Stimulated activated naive B cell treated with anti-CD40 and anti-IgM and Interleukin-4, amounts not matched to agents 10 μg/mL and 1 μg/mL and 100 μg/mL, for 72 hours (primary cell): ENCODE data around the gene ADRM1.

ENCODE experiments used
- ATAC-seq, 2 donors: fragments of 150-1000 bp; cut with Tn5 transposase; replicated peaks; 2 replicates each; pipeline ENCODE4 v1.10.0; 2021; ENCODE audit warnings: moderate library complexity in 1 of 2
- DNase-seq: peaks from one replicate; pipeline ENCODE4 v3.0.0; 2021
- H3K27ac Mint-ChIP-seq: one replicate; pipeline ENCODE4 v1.8.0; 2022; ENCODE audit warnings: mild to moderate bottlenecking, mixed read lengths
- H3K27me3 Mint-ChIP-seq, 2 donors: one replicate each; pipeline ENCODE4 v1.8.0; 2022; ENCODE audit warnings: mixed read lengths in 2 of 2
- H3K36me3 Mint-ChIP-seq, 2 donors: one replicate each; pipeline ENCODE4 v1.8.0; 2022; ENCODE audit warnings: mixed read lengths in 2 of 2, mild to moderate bottlenecking in 1 of 2
- H3K4me1 Mint-ChIP-seq, 2 donors: one replicate each; pipeline ENCODE4 v1.8.0; 2022; ENCODE audit warnings: mixed read lengths in 2 of 2, mild to moderate bottlenecking in 1 of 2
- H3K4me3 Mint-ChIP-seq, 2 donors: one replicate each; pipeline ENCODE4 v1.8.0; 2022; ENCODE audit warnings: mild to moderate bottlenecking in 2 of 2, mixed read lengths in 2 of 2, moderate library complexity in 1 of 2
- H3K9me3 Mint-ChIP-seq, 2 donors: one replicate each; pipeline ENCODE4 v1.8.0; 2022; ENCODE audit warnings: mixed read lengths in 2 of 2, mild to moderate bottlenecking in 1 of 2

Gene ADRM1

GRCh38 chr20:62325172-62325905 is 22.5 kb downstream of the ADRM1 start:
- Mint-ChIP-seq H3K4me1 (peaks cover 0 to 4% of the 10 kb centered on the region in 2 donors), H3K27me3 (no peaks in the 10 kb centered on the region), H3K4me3 (no peak overlapping the region), H3K36me3 (peaks cover 22 to 31% of the 10 kb centered on the region in 2 donors), H3K9me3 (peaks cover 0 to 3% of the 10 kb centered on the region in 2 donors), H3K27ac (no peak overlapping the region)
- ATAC-seq (no peak), DNase-seq (no peak)

GRCh38 chr20:62326559-62326958 is 23.8 kb downstream of the ADRM1 start:
- H3K36me3 Mint-ChIP-seq = peaks cover 20 to 26% of the 10 kb centered on the region in 2 donors
- ATAC-seq = no peak
- H3K27ac Mint-ChIP-seq = no peak overlapping the region
- H3K27me3 Mint-ChIP-seq = no peaks in the 10 kb centered on the region
- DNase-seq = no peak
- no peaks in the 10 kb centered on the region for H3K9me3 Mint-ChIP-seq
- H3K4me1 Mint-ChIP-seq = no peaks in the 10 kb centered on the region
- no peak overlapping the region for H3K4me3 Mint-ChIP-seq

- Mint-ChIP-seq H3K4me3 (no peak overlapping the region), H3K9me3 (no peaks in the 10 kb centered on the region), H3K36me3 (peaks cover 20 to 26% of the 10 kb centered on the region in 2 donors), H3K4me1 (no peaks in the 10 kb centered on the region), H3K27me3 (no peaks in the 10 kb centered on the region), H3K27ac (no peak overlapping the region)
- DNase-seq (no peak), ATAC-seq (no peak)
Observed at GRCh38 chr20:62326959-62327725, 24.3 kb downstream of the ADRM1 start.

GRCh38 chr20:62327726-62328495 is 25.1 kb downstream of the ADRM1 start:
- H3K4me3 Mint-ChIP-seq = no peak overlapping the region
- H3K27ac Mint-ChIP-seq = peak overlapping the region; percentile 37
- H3K36me3 Mint-ChIP-seq = peaks cover 20 to 26% of the 10 kb centered on the region in 2 donors
- no peaks in the 10 kb centered on the region for H3K9me3 Mint-ChIP-seq
- no peaks in the 10 kb centered on the region for H3K4me1 Mint-ChIP-seq
- no peak for ATAC-seq
- no peak for DNase-seq
- no peaks in the 10 kb centered on the region for H3K27me3 Mint-ChIP-seq

- Mint-ChIP-seq H3K4me3 (no peak overlapping the region), H3K27ac (no peak overlapping the region), H3K27me3 (no peaks in the 10 kb centered on the region), H3K36me3 (peaks cover 20 to 26% of the 10 kb centered on the region in 2 donors), H3K9me3 (no peaks in the 10 kb centered on the region), H3K4me1 (no peaks in the 10 kb centered on the region)
- ATAC-seq (no peak), DNase-seq (no peak)
Observed at GRCh38 chr20:62328684-62329388, 26.0 kb downstream of the ADRM1 start.

- Mint-ChIP-seq H3K27me3 (no peaks in the 10 kb centered on the region), H3K9me3 (no peaks in the 10 kb centered on the region), H3K4me3 (no peak overlapping the region), H3K27ac (no peak overlapping the region), H3K36me3 (peaks cover 14 to 20% of the 10 kb centered on the region in 2 donors), H3K4me1 (no peaks in the 10 kb centered on the region)
- no peak for ATAC-seq
- DNase-seq = no peak
Observed at GRCh38 chr20:62329389-62330377, 26.9 kb downstream of the ADRM1 start.

- no peaks in the 10 kb centered on the region for H3K9me3 Mint-ChIP-seq
- peaks cover 10 to 11% of the 10 kb centered on the region in 2 donors for H3K36me3 Mint-ChIP-seq
- no peaks in the 10 kb centered on the region for H3K27me3 Mint-ChIP-seq
- peaks cover 5 to 7% of the 10 kb centered on the region in 2 donors for H3K4me1 Mint-ChIP-seq
- ATAC-seq (no peak), DNase-seq (no peak)
- H3K27ac Mint-ChIP-seq = no peak overlapping the region
- H3K4me3 Mint-ChIP-seq = no peak overlapping the region
Observed at GRCh38 chr20:62330576-62331317, 27.9 kb downstream of the ADRM1 start.

GRCh38 chr20:62331347-62331746 is 28.6 kb downstream of the ADRM1 start:
- Mint-ChIP-seq H3K9me3 (no peaks in the 10 kb centered on the region), H3K36me3 (peaks cover 7% of the 10 kb centered on the region in 2 donors), H3K4me3 (no peak overlapping the region), H3K27ac (no peak overlapping the region), H3K27me3 (no peaks in the 10 kb centered on the region), H3K4me1 (peaks cover 11 to 13% of the 10 kb centered on the region in 2 donors)
- no peak for DNase-seq
- no peak for ATAC-seq

- ATAC-seq = no peak
- Mint-ChIP-seq H3K9me3 (peaks cover 0 to 2% of the 10 kb centered on the region in 2 donors), H3K36me3 (peaks cover 6 to 8% of the 10 kb centered on the region in 2 donors), H3K4me1 (peaks cover 21 to 24% of the 10 kb centered on the region in 2 donors), H3K4me3 (no peak overlapping the region), H3K27ac (no peak overlapping the region), H3K27me3 (no peaks in the 10 kb centered on the region)
- DNase-seq = no peak
Observed at GRCh38 chr20:62332421-62332820, 29.6 kb downstream of the ADRM1 start.

- H3K4me1 Mint-ChIP-seq = peaks cover 29 to 32% of the 10 kb centered on the region in 2 donors
- peaks cover 0 to 2% of the 10 kb centered on the region in 2 donors for H3K9me3 Mint-ChIP-seq
- peaks cover 5 to 9% of the 10 kb centered on the region in 2 donors for H3K36me3 Mint-ChIP-seq
- no peak for DNase-seq
- H3K27ac Mint-ChIP-seq = no peak overlapping the region
- no peak for ATAC-seq
- no peak overlapping the region for H3K4me3 Mint-ChIP-seq
- H3K27me3 Mint-ChIP-seq = no peaks in the 10 kb centered on the region
Observed at GRCh38 chr20:62332989-62333819, 30.4 kb downstream of the ADRM1 start.

- Mint-ChIP-seq H3K4me3 (no peak overlapping the region), H3K27me3 (no peaks in the 10 kb centered on the region), H3K36me3 (peaks cover 5 to 9% of the 10 kb centered on the region in 2 donors), H3K27ac (no peak overlapping the region), H3K4me1 (peaks cover 35 to 40% of the 10 kb centered on the region in 2 donors), H3K9me3 (peaks cover 0 to 2% of the 10 kb centered on the region in 2 donors)
- no peak for ATAC-seq
- no peak for DNase-seq
Observed at GRCh38 chr20:62333820-62334595, 31.2 kb downstream of the ADRM1 start.
